ENCODE results near the gene ZBTB5.

- TF ChIP-seq CTCF (IDR thresholded peaks at IDR 0.05) (no peak), POLR2A (IDR thresholded peaks at IDR 0.05) (no peak)
Observed at GRCh38 chr9:37491939-37492338, 26.7 kb upstream of the ZBTB5 start.

Data from Peyer's patch (tissue), 4 donors.